Small intestine (tissue), 7 donors: ENCODE measurements around the gene HOXB7. TPM values are rescaled to one million over a fixed set of nuclear protein-coding genes. Genes with fewer than 3 reads are reported as not detected.

ENCODE experiments used
- DNase-seq, 2 donors: peaks; one replicate each; pipeline versions ENCODE4 v3.0.0 to v3.0.0-alpha.2; 2013
- FAIRE-seq: peaks from 2 replicates; lab custom pipeline; 2012; peaks lifted over from hg19 to GRCh38; lab: Jason Lieb, UNC
- H3K27ac ChIP-seq, 3 donors: one replicate each; pipeline ENCODE4 v1.5.1; 2013; ENCODE audit warnings: low read length in 2 of 3, mild to moderate bottlenecking in 2 of 3, control low read depth in 1 of 3, inconsistent platforms in 1 of 3, low read depth in 1 of 3, moderate library complexity in 1 of 3
- H3K27me3 ChIP-seq, 3 donors: one replicate each; pipeline ENCODE4 v1.6.1; 2013; ENCODE audit warnings: low read length in 3 of 3, inconsistent platforms in 1 of 3; ENCODE audit not compliant: control insufficient read depth in 3 of 3, insufficient read depth in 3 of 3
- H3K36me3 ChIP-seq, 3 donors: one replicate each; pipeline ENCODE4 v1.6.1; 2013; ENCODE audit warnings: low read length in 3 of 3, inconsistent platforms in 1 of 3, low read depth in 1 of 3, mild to moderate bottlenecking in 1 of 3, moderate library complexity in 1 of 3; ENCODE audit not compliant: control insufficient read depth in 3 of 3, insufficient read depth in 2 of 3
- H3K4me1 ChIP-seq, 3 donors: one replicate each; pipeline ENCODE4 v1.6.1; 2013; ENCODE audit warnings: low read length in 2 of 3, inconsistent platforms in 1 of 3, low read depth in 1 of 3, mild to moderate bottlenecking in 1 of 3, moderate library complexity in 1 of 3; ENCODE audit not compliant: control insufficient read depth in 3 of 3, insufficient read depth in 2 of 3
- H3K4me3 ChIP-seq, 3 donors: one replicate each; pipeline ENCODE4 v1.5.1; 2013; ENCODE audit warnings: low read length in 3 of 3, control low read depth in 1 of 3, inconsistent platforms in 1 of 3, low read depth in 1 of 3, mild to moderate bottlenecking in 1 of 3, moderate library complexity in 1 of 3
- H3K9me3 ChIP-seq, 2 donors: one replicate each; pipeline ENCODE4 v1.6.1; 2013; ENCODE audit warnings: low read depth in 1 of 2, low read length in 1 of 2; ENCODE audit not compliant: control insufficient read depth in 2 of 2, insufficient read depth in 1 of 2
- WGBS, 3 donors: extraction: QIAGEN DNeasy Blood & Tissue Kit; methylation state at CpG; one replicate each; pipeline ENCODE4 v1.1.7; 2013; 5-methylcytosine and 5-hydroxymethylcytosine counted together
- polyA plus RNA-seq, 4 donors: library from polyadenylated mRNA; stranded (reverse) in 3 of 4; unstranded in 1 of 4; fragments of 200-250 nt in 3 of 4; fragments of 120-200 nt in 1 of 4; gene quantifications; one replicate each; pipeline versions ENCODE4 v1.2.1 to v1.2.3, GENCODE V29; 2013
- donor health status: healthy with polysubstance abuse.
- donor health status: control.
- donor health status: control.
- donor health status: Bipolar disorder and iron deficiency.
- donor health status: healthy.

The HOXB7 gene
- polyA plus RNA-seq, 4 donors, result 4.3 to 13.9 (median 4.9) TPM; not detected in 1

DNA sequence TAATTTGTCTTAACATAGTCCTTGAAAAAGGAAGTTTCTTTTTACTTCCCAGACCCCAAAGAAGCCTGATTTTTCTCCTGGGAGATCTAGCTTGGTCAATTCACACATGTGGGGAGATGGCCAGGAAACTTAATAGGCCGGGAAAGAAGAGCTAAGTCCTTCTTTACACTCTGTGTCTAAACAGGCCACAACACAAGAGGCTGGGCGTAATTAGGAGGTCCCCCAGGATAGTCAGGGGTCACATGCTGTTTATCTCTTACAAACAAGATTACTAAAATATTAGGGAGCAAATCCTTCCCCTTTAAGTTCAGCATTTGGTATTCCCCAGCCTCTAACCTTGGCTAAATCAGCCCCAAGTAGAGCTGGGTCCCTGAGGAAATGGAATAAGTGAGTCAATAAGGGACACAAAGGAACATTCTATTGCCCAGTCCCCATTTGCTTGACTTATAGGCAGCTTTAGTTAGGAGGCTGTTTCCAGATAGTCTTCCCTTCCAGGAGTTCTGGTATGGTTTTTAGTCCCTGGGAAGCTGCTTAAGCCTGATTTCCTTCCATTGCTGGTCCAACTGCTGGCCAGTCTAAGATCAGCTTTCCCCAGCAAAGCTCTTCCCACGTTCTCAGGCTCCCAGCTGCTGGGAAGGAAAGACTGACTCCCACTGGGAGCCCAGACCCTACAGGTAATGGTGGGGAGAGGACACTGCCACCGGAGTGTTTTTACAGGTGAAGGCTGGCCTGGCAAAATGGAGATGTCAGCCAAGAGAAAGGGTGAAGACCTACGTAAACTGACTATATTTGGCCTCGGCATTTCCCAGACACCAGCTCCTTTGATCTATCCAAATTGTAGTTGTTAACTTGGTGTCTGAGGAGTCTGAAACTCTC lies 29.4 kb upstream of the HOXB7 start:
- H3K4me3 ChIP-seq, result no peak overlapping the region
- H3K9me3 ChIP-seq, result no peaks in the 10 kb centered on the region
- no peak for DNase-seq
- no peaks in the 10 kb centered on the region for H3K4me1 ChIP-seq
- no peaks in the 10 kb centered on the region for H3K36me3 ChIP-seq
- WGBS, 3 donors, result 46 to 62% (median 60%) methylated on average over 6 of the region's 6 CpGs
- no peak overlapping the region for H3K27ac ChIP-seq
- H3K27me3 ChIP-seq, result peaks cover 17 to 99% (median 74%) of the 10 kb centered on the region in 3 donors
- no peak for FAIRE-seq

DNA sequence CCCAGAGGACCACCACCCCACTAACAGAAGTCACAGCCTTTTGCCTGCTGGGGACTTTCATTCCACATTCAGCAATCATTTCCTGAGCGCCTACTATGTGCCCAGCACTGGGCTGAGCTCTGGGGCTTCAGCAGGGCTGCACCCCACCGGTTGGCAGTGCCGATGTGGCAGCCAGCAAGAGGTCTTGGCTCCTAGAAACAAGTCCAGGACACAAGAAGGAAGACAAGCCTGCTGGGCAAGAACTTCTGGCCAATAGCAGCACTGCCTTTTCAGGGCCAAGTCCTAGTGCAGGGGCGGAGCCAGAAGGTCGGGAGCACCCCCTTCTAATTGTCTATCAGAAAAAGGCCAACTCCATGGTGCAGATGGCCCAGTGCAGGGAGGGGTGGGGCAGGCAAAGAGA lies 28.3 kb upstream of the HOXB7 start:
- WGBS, 3 donors, result 26 to 41% (median 35%) methylated on average over 5 of the region's 5 CpGs
- no peaks in the 10 kb centered on the region for H3K9me3 ChIP-seq
- no peak for FAIRE-seq
- no peak overlapping the region for H3K4me3 ChIP-seq
- peaks cover 13 to 99% (median 74%) of the 10 kb centered on the region in 3 donors for H3K27me3 ChIP-seq
- peak in 1 of 2 donors; percentile 19 for DNase-seq
- no peaks in the 10 kb centered on the region for H3K36me3 ChIP-seq
- no peak overlapping the region for H3K27ac ChIP-seq
- H3K4me1 ChIP-seq, result peaks cover 0 to 9% (median 2%) of the 10 kb centered on the region in 3 donors

DNA sequence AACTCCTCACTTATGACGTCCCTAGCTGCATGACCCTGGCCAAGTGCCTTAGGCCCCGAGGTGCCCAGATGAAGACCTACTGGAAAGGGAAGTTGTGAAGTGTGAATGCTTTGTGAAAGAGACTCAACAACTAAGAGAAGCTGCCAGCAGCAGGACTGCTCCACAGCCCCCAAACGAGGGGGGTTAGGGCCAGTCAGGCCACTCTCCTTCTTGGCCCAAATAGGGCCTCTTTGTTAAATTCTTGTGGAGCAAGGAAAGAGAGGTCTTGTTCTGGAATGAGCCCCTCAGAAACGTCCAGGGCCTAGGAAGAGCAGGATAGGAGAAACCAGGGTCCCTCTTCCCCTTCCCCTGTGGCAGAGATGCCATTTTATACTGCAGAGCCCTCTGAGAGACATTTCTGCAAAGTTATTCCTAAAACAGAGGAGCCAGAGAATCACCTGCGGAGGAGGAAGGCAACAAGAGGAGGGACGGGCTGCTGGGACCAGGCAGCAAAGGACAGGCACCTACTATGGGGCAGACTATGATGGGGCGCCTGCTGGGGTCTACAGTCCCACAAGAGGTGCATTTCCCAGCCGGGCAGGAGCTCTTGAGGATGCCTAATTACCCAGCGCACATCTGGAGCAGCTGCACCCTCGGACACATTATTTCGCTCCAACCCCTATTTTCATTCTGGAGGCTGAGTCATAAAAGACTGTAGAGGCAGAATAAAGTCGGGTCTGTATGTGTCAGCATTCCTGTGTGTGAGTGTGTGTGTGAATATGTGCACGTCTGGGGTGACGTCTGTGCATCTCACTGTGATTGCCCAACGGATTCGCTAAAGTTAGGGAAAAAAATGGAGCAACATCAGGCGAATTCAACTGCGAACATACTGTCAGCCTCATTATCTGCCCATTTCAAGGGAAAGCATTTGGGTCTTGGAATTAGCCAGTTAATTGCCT lies 26.8 kb upstream of the HOXB7 start:
- Histone ChIP-seq H3K9me3 (no peaks in the 10 kb centered on the region), H3K4me1 (peaks cover 0 to 14% (median 2%) of the 10 kb centered on the region in 3 donors), H3K4me3 (no peak overlapping the region), H3K27ac (no peak overlapping the region), H3K36me3 (no peaks in the 10 kb centered on the region), H3K27me3 (peaks cover 5 to 99% (median 70%) of the 10 kb centered on the region in 3 donors)
- WGBS, 3 donors, result 19 to 39% (median 36%) methylated on average over 18 of the region's 18 CpGs
- FAIRE-seq, result no peak
- DNase-seq, result peak in 1 of 2 donors; percentile 12

DNA sequence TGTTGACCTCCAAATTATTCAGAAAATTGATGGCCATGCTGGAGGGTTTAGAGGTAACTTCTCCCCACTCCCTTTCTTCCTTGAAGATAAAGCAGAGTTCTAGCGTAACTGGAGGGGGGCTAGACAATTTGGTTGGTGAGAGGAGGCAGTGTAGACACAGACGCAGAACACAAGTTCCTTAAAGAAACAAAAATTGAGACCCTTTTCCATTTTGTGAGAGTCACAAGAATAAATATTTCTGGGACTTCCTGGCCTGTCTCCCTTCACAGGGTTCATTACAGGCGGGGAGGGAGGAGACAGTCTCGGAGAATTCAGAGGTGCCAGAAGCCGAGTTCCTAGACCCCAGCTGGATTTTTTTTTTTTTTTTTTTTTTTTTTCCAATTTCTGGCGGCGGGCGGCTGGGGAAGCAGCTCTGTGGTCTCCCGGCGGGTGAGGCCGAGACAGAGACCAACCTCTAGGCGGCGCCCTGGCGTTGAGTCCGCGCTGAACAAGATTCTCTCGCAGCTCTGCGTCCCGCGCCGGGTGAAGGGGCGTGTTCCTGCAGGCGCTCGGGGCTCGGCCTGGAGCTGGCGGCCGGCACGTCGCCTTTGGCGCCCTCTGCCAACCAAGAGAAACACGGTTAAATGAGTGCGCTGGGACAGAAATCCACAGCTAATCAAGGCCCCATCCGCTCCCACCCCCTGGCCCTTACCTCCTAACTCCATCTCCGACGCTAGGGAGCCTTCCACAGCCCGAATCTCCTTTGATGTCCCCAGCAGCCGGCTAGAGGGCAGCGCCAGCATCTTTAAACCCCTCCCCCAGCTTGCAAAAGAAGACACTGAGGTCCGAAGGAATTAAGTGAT lies 25.6 kb upstream of the HOXB7 start:
- no peak overlapping the region for H3K4me3 ChIP-seq

DNA sequence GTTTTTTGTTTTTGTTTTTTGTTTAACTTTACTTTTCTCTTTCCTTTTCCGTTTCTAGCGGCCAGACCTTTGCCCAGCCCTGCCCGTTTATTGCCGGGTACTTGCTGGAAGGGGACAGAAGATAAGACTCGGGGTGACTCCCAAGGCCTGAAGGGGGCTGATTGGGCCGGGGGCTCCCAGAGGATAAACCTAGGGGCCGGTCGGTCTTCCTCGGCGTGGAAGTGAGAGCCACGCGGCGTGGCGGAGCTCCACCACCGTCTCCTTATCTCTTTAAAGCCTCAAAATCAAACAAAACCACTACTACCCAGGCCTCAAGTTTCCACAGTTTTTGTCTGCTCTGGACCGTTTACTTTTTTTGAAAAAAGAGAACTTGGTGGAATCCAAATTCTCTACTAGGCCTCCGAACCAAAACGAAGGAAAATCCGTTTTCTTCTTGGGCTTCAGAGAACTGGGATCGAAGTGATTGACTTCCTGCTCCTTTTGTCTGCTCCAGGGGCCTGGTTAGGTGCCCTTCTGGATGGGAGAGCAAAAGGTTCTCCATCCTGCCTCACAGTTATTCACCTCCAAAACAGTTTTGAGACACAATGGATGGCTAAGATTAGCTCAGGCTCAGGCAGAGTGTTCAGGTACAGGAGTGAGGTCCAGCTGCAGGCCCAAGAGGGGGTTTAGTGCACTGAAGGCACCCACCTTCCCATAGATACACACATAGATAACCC lies 23.8 kb upstream of the HOXB7 start:
- FAIRE-seq (no peak), DNase-seq (peak; percentile 35 to 70)
- peaks cover 0 to 24% (median 2%) of the 10 kb centered on the region in 3 donors for H3K4me1 ChIP-seq
- H3K9me3 ChIP-seq, result no peaks in the 10 kb centered on the region
- H3K27me3 ChIP-seq, result peaks cover 0 to 100% (median 68%) of the 10 kb centered on the region in 3 donors
- H3K36me3 ChIP-seq, result no peaks in the 10 kb centered on the region
- H3K4me3 ChIP-seq, result no peak overlapping the region
- no peak overlapping the region for H3K27ac ChIP-seq
- WGBS, 3 donors, result 17 to 30% (median 30%) methylated on average over 20 of the region's 20 CpGs

More for the DNA sequence above, 25.6 kb upstream of the HOXB7 start:
- Histone ChIP-seq H3K27me3 (peaks cover 5 to 99% (median 70%) of the 10 kb centered on the region in 3 donors), H3K9me3 (no peaks in the 10 kb centered on the region), H3K36me3 (no peaks in the 10 kb centered on the region), H3K27ac (no peak overlapping the region), H3K4me1 (peaks cover 0 to 14% (median 2%) of the 10 kb centered on the region in 3 donors)
- DNase-seq (peak; percentile 29 to 84), FAIRE-seq (no peak)
- WGBS, 3 donors, result 4 to 10% (median 5%) methylated on average over 38 to 39 of the region's 39 CpGs

DNA sequence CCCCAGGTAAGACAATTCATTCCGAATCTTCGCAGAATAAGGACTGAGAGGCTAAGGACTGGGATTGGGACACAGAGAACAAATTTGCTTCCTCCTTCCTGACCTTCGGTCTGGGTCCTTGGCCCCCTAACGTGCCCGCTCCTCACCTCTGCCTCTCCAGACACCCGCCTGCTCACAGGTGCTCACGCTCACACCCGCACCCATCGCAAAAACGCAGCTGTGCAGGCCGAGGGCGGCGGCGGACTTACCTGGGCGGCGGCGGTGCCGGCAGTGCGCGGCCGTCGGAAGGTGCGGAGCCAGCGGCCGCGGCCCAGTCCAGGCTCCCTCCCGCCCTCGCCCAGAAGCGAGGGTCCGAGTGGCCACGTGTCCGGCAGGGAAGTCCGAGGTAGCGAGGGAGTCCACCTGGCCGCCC lies 22.5 kb upstream of the HOXB7 start:
- Histone ChIP-seq H3K27ac (no peak overlapping the region), H3K4me3 (peak overlapping the region in 2 of 3 donors; percentile 6 to 12), H3K27me3 (peaks cover 5 to 100% (median 73%) of the 10 kb centered on the region in 3 donors), H3K36me3 (no peaks in the 10 kb centered on the region), H3K9me3 (no peaks in the 10 kb centered on the region), H3K4me1 (peaks cover 0 to 24% (median 2%) of the 10 kb centered on the region in 3 donors)
- WGBS, 3 donors, result 11 to 27% (median 22%) methylated on average over 34 to 35 of the region's 35 CpGs
- DNase-seq (no peak), FAIRE-seq (no peak)

DNA sequence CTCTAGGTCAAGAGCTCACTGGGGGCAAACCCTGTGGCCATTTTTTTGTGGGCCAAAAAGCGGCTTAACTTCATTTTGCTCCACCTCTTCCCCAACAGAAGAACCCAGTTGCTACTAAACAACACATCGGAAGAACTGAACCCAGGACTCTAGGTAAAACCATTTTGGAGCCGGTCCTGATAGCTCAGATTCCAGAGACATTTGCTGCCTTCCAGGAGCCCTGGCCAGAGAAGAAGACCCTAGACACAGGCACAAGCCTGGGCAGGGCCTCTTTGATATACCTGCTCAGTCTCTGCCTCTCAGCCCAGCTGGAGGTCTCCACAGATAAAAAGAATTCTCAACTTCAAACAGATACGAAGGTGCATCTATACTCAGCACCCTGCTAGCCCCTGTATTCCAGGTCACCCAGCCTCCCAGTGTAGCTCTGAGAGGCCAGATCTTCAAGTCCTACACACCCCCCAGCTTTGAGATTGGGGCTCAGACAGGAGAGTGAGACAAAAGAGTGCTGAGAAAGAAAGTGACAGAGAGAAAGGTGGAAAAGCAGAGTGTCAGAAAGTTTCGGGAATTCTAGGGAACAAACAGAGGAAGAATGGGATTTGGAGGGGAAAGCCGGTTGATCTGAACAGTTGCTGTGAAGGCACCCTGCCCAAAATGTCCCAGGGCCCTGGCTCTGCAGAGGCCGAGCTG lies 21.9 kb upstream of the HOXB7 start:
- 14 to 37% (median 32%) methylated on average over 7 of the region's 7 CpGs for WGBS, 3 donors
- Histone ChIP-seq H3K4me1 (peaks cover 0 to 24% (median 2%) of the 10 kb centered on the region in 3 donors), H3K4me3 (peak overlapping the region in 1 of 3 donors; percentile 12), H3K9me3 (no peaks in the 10 kb centered on the region), H3K27ac (no peak overlapping the region), H3K27me3 (peaks cover 5 to 100% (median 76%) of the 10 kb centered on the region in 3 donors), H3K36me3 (no peaks in the 10 kb centered on the region)
- FAIRE-seq (no peak), DNase-seq (no peak)
